A549 (cell line): ENCODE measurements around the gene PANX2. TPM values are rescaled to one million over a fixed set of nuclear protein-coding genes. Genes with fewer than 3 reads are reported as not detected.

Experiments used
- ATAC-seq, 2 experiments: fragments of 200-7000 bp in 1 of 2; fragments of >200 bp in 1 of 2; cut with Nextera tagmentation in 1 of 2; cut with Tn5 transposase in 1 of 2; 3 replicates each; pipeline versions ENCODE4 v1.8.0 to v1.9.1; 2018 to 2020; ENCODE audit warnings: mild to moderate bottlenecking in 1 of 2, moderate library complexity in 1 of 2
- CTCF ChIA-PET: fragments of 300-600 bp; sonication (Branson Sonifier 250); formaldehyde crosslinking; extraction: SDS; loops from one replicate; lab custom pipeline; 2021; ENCODE audit warnings: antibody characterized with exemption, inconsistent platforms; lab: Yijun Ruan, JAX
- POLR2A ChIA-PET: fragments of 350-600 bp; formaldehyde crosslinking; extraction: SDS; loops from one replicate; lab custom pipeline; 2021; ENCODE audit warnings: antibody characterized with exemption, inconsistent platforms; lab: Yijun Ruan, JAX
- DNase-seq, 2 experiments: peaks; one replicate each; pipeline versions ENCODE4 v3.0.0 to v3.0.0-alpha.2; 2011 to 2016; ENCODE audit warnings: low read depth in 1 of 2, low spot score in 1 of 2
- FAIRE-seq: peaks from 2 replicates; lab custom pipeline; 2011; peaks lifted over from hg19 to GRCh38; lab: Jason Lieb, UNC
- H3K27ac ChIP-seq, 2 experiments: fragments of >200 bp; sonication (Bioruptor Twin); formaldehyde crosslinking; 3 replicates each; pipeline ENCODE4 v1.5.1; 2016 to 2017
- H3K4me1 ChIP-seq: fragments of >200 bp; sonication (Bioruptor Twin); formaldehyde crosslinking; 3 replicates; pipeline ENCODE4 v1.6.1; 2016
- H3K4me2 ChIP-seq: fragments of >200 bp; sonication (Bioruptor Twin); formaldehyde crosslinking; 3 replicates; pipeline ENCODE4 v1.6.1; 2016
- H3K4me3 ChIP-seq: fragments of >200 bp; sonication (Bioruptor Twin); formaldehyde crosslinking; 3 replicates; pipeline ENCODE4 v1.5.1; 2016
- H3K9me3 ChIP-seq: fragments of >200 bp; sonication (Bioruptor Twin); formaldehyde crosslinking; 3 replicates; pipeline ENCODE4 v1.6.1; 2016
- BHLHE40 ChIP-seq: IDR thresholded peaks from 2 replicates; pipeline ENCODE4 v1.6.1; 2012; ENCODE audit warnings: low read depth, low read length, inconsistent platforms
- CBX8 ChIP-seq: fragments of 200-600 bp; sonication (generic); IDR thresholded peaks from 2 replicates; pipeline ENCODE4 v1.6.1; 2016
- EHF ChIP-seq: fragments of 250-450 bp; sonication (Bioruptor Pico); IDR thresholded peaks from 2 replicates; pipeline ENCODE4 v1.5.0; 2020; ENCODE audit warnings: mild to moderate bottlenecking
- FOSB ChIP-seq: fragments of 250-450 bp; sonication (Bioruptor Pico); IDR thresholded peaks from 2 replicates; pipeline ENCODE4 v1.5.0; 2020; ENCODE audit warnings: mild to moderate bottlenecking, moderate library complexity
- FOSL2 ChIP-seq, 2 experiments: fragments of 450-650 bp in 1 of 2; fragments of >200 bp in 1 of 2; sonication (Bioruptor Twin) in 1 of 2; formaldehyde crosslinking; IDR thresholded peaks; 2 replicates each; pipeline versions ENCODE4 v1.5.0 to v1.6.1; 2016 to 2020; ENCODE audit warnings: mild to moderate bottlenecking in 1 of 2, moderate library complexity in 1 of 2
- FOXS1 ChIP-seq: fragments of 250-450 bp; sonication (Bioruptor Pico); IDR thresholded peaks from 2 replicates; pipeline ENCODE4 v1.5.0; 2020; ENCODE audit warnings: mild to moderate bottlenecking, moderate library complexity
- HOXA7 ChIP-seq: fragments of 250-450 bp; sonication (Bioruptor Pico); IDR thresholded peaks from 2 replicates; pipeline ENCODE4 v1.5.0; 2020; ENCODE audit warnings: mild to moderate bottlenecking, moderate library complexity
- JUNB ChIP-seq: fragments of >200 bp; sonication (Bioruptor Twin); formaldehyde crosslinking; IDR thresholded peaks from 2 replicates; pipeline ENCODE4 v1.6.1; 2016
- MAZ ChIP-seq: fragments of 150-350 bp; IDR thresholded peaks from 2 replicates; pipeline ENCODE4 v1.6.1; 2014; ENCODE audit warnings: antibody characterized with exemption, low read depth, low read length, borderline replicate concordance
- NPAS2 ChIP-seq: fragments of 250-450 bp; sonication (Bioruptor Pico); IDR thresholded peaks from 2 replicates; pipeline ENCODE4 v1.8.0; 2022; ENCODE audit warnings: mild to moderate bottlenecking, moderate library complexity, borderline replicate concordance
- RAD21 ChIP-seq, 2 experiments: fragments of >200 bp in 1 of 2; sonication (Bioruptor Twin) in 1 of 2; formaldehyde crosslinking in 1 of 2; IDR thresholded peaks in 1 of 2; conservative IDR thresholded peaks in 1 of 2; 2 replicates in 1 of 2; 3 replicates in 1 of 2; pipeline ENCODE4 v1.6.1; 2012 to 2018; ENCODE audit warnings: inconsistent platforms in 1 of 2
- SMC3 ChIP-seq: fragments of >200 bp; sonication (Bioruptor Twin); formaldehyde crosslinking; IDR thresholded peaks from 3 replicates; pipeline ENCODE4 v1.6.1; 2018; ENCODE audit warnings: inconsistent platforms
- WGBS: methylation state at CpG from one replicate; pipeline ENCODE4 v1.1.6; 2017; ENCODE audit errors: missing lambda C conversion rate; 5-methylcytosine and 5-hydroxymethylcytosine counted together
- polyA plus RNA-seq, 4 experiments: library from polyadenylated mRNA; depleted of rRNA in 3 of 4; stranded (reverse); fragments of >200 nt; fragmentation: RNase III in 1 of 4; extraction: RNeasy Plus Mini Kit Qiagen cat#74134 plus additional on column Dnase treatment in 1 of 4; gene quantifications; 2 replicates in 3 of 4; 3 replicates in 1 of 4; pipeline ENCODE4 v1.2.3, GENCODE V29; 2011 to 2017
- TF ChIP-seq, protein P1 (sequence below): fragments of 150-350 bp; IDR thresholded peaks from 2 replicates; pipeline ENCODE4 v1.6.1; 2014; ENCODE audit warnings: low read depth, mild to moderate bottlenecking, low read length
- TF ChIP-seq, protein P2 (sequence below): fragments of 250-450 bp; sonication (Bioruptor Pico); IDR thresholded peaks from 2 replicates; pipeline ENCODE4 v1.5.0; 2021; ENCODE audit warnings: mild to moderate bottlenecking, moderate library complexity, borderline replicate concordance
- TF ChIP-seq, protein P3 (sequence below): fragments of 200-600 bp; sonication (generic); IDR thresholded peaks from 2 replicates; pipeline ENCODE4 v1.6.1; 2016; ENCODE audit warnings: antibody characterized with exemption, mild to moderate bottlenecking, moderate library complexity

PANX2 gene
- polyA plus RNA-seq, 2 of the 4 experiments (the other 2 are of a cell fraction) = 1.6 to 4.4 TPM

DNA sequence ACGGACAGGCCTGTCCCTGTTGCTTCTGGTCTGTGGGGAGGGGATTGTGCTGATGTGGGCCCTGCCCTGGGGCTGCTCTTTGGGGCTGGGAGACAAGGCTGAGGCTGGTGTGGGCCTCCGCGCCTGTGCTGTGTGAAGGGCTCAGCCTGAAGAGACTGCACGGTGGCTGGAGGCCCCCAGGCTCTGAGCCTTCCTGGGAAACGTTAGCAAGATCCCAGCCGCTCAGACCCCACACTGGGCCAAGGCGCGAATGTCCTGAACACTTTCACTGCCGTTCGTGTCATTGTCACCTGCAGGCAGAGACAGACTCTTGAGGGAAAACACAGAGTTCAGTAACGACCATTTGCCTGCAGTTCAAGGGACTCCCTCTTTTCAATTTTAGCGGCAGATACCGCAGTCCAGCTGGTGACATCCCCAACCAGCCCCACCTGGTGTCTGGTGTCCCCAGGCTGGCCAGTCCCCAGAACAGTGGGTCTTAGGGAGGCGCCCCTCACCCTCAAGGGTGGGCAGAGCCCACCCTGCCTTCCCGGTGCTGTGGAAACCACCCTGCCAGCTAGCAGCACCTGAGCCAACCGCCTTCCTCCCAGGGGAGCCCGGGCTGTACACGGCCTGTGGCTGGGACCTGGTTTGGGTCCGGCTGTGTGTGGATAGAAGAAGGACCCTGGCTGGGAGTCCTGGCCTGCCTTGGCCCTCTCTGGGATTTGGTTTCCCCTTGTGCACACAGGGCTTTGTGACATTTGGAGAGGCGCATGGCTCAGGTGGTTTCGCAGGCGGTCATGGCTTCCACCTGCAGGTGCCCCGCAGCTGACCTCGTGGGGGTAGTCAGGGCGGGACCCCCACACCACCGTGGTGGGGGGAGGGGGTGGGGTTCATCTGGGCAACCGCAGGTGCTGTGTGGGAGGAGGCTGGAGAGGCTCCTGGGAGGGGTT is 5.7 kb downstream of the PANX2 start (continued):
- TF ChIP-seq, protein P1, sequence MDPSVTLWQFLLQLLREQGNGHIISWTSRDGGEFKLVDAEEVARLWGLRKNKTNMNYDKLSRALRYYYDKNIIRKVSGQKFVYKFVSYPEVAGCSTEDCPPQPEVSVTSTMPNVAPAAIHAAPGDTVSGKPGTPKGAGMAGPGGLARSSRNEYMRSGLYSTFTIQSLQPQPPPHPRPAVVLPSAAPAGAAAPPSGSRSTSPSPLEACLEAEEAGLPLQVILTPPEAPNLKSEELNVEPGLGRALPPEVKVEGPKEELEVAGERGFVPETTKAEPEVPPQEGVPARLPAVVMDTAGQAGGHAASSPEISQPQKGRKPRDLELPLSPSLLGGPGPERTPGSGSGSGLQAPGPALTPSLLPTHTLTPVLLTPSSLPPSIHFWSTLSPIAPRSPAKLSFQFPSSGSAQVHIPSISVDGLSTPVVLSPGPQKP = no peak
- no peak for TF ChIP-seq JUNB
- no peak for TF ChIP-seq BHLHE40
- TF ChIP-seq HOXA7 (CRISPR knock-in tag) = no peak

DNA sequence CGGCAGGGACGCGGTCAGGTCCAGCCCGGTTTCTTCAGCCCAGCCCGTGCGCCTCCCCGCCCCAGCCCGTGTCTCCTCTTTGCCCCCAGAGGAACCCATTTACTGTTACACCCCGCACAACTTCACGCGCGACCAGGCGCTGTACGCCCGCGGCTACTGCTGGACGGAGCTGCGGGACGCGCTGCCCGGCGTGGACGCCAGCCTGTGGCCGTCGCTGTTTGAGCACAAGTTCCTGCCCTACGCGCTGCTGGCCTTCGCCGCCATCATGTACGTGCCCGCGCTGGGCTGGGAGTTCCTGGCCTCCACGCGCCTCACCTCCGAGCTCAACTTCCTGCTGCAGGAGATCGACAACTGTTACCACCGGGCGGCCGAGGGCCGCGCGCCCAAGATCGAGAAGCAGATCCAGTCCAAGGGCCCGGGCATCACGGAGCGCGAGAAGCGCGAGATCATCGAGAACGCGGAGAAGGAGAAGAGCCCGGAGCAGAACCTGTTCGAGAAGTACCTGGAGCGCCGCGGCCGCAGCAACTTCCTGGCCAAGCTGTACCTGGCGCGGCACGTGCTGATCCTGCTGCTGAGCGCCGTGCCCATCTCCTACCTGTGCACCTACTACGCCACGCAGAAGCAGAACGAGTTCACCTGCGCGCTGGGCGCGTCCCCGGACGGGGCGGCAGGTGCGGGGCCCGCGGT is 6.5 kb downstream of the PANX2 start:
- H3K4me1 ChIP-seq = no peaks in the 10 kb centered on the region
- DNase-seq = no peak
- POLR2A ChIA-PET = no interaction called here
- 96% methylated on average over 67 of the region's 76 CpGs for WGBS
- H3K4me2 ChIP-seq = no peak overlapping the region
- H3K9me3 ChIP-seq = no peaks in the 10 kb centered on the region
- TF ChIP-seq CBX8 (no peak), NPAS2 (CRISPR knock-in tag) (no peak), FOSL2 (IDR thresholded peaks at IDR 0.05) (no peak), FOSL2 (CRISPR knock-in tag; IDR thresholded peaks at IDR 0.05) (no peak), FOSB (no peak), MAZ (no peak), HOXA7 (CRISPR knock-in tag) (no peak), EHF (CRISPR knock-in tag) (no peak), FOXS1 (CRISPR knock-in tag) (no peak), SMC3 (no peak), RAD21 (conservative IDR thresholded peaks at IDR 0.05 in 1 of 2, IDR thresholded peaks at IDR 0.05 in 1 of 2) (no peak)
- TF ChIP-seq, protein P1 = no peak
- TF ChIP-seq, protein P2, sequence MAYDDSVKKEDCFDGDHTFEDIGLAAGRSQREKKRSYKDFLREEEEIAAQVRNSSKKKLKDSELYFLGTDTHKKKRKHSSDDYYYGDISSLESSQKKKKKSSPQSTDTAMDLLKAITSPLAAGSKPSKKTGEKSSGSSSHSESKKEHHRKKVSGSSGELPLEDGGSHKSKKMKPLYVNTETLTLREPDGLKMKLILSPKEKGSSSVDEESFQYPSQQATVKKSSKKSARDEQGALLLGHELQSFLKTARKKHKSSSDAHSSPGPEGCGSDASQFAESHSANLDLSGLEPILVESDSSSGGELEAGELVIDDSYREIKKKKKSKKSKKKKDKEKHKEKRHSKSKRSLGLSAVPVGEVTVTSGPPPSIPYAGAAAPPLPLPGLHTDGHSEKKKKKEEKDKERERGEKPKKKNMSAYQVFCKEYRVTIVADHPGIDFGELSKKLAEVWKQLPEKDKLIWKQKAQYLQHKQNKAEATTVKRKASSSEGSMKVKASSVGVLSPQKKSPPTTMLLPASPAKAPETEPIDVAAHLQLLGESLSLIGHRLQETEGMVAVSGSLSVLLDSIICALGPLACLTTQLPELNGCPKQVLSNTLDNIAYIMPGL (CRISPR knock-in tag) = no peak
- TF ChIP-seq, protein P3, sequence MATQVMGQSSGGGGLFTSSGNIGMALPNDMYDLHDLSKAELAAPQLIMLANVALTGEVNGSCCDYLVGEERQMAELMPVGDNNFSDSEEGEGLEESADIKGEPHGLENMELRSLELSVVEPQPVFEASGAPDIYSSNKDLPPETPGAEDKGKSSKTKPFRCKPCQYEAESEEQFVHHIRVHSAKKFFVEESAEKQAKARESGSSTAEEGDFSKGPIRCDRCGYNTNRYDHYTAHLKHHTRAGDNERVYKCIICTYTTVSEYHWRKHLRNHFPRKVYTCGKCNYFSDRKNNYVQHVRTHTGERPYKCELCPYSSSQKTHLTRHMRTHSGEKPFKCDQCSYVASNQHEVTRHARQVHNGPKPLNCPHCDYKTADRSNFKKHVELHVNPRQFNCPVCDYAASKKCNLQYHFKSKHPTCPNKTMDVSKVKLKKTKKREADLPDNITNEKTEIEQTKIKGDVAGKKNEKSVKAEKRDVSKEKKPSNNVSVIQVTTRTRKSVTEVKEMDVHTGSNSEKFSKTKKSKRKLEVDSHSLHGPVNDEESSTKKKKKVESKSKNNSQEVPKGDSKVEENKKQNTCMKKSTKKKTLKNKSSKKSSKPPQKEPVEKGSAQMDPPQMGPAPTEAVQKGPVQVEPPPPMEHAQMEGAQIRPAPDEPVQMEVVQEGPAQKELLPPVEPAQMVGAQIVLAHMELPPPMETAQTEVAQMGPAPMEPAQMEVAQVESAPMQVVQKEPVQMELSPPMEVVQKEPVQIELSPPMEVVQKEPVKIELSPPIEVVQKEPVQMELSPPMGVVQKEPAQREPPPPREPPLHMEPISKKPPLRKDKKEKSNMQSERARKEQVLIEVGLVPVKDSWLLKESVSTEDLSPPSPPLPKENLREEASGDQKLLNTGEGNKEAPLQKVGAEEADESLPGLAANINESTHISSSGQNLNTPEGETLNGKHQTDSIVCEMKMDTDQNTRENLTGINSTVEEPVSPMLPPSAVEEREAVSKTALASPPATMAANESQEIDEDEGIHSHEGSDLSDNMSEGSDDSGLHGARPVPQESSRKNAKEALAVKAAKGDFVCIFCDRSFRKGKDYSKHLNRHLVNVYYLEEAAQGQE = no peak
- CTCF ChIA-PET = no interaction called here
- FAIRE-seq = no peak
- ATAC-seq = no peak
- H3K4me3 ChIP-seq = no peak overlapping the region
- H3K27ac ChIP-seq = no peak overlapping the region
